Activated B cell treated with CpG ODN at 0.5 μM for 24 hours (primary cell): ENCODE measurements around the gene UBE2H. TPM values are rescaled to one million over a fixed set of nuclear protein-coding genes. Genes with fewer than 3 reads are reported as not detected.
"Not testable (repeated sequence)": the region's sequence is repeated elsewhere in the genome, so short reads cannot be mapped to it uniquely, and the experiment has no call there.

ENCODE experiments used
- ATAC-seq: fragments of 200-7000 bp; cut with Tn5 transposase; one replicate; pipeline ENCODE4 v1.10.0; 2021; ENCODE audit warnings: low read depth, mild to moderate bottlenecking, moderate library complexity
- CTCF ChIA-PET: fragments of 350-600 bp; sonication (Branson Sonifier 250); formaldehyde crosslinking; loops from one replicate; lab custom pipeline; 2021; ENCODE audit warnings: antibody characterized with exemption; lab: Charles Lee
- POLR2A ChIA-PET: fragments of 350-600 bp; sonication (Branson Sonifier 250); formaldehyde crosslinking; loops from one replicate; lab custom pipeline; 2021; ENCODE audit warnings: antibody characterized with exemption; lab: Charles Lee
- DNase-seq: peaks from one replicate; pipeline ENCODE4 v3.0.0; 2022
- H3K27ac Mint-ChIP-seq: one replicate; pipeline ENCODE4 v1.8.0; 2020; ENCODE audit warnings: mixed read lengths
- H3K27me3 Mint-ChIP-seq: one replicate; pipeline ENCODE4 v1.8.0; 2021; ENCODE audit warnings: mixed read lengths
- H3K36me3 Mint-ChIP-seq: one replicate; pipeline ENCODE4 v1.8.0; 2021; ENCODE audit warnings: low read depth, mixed read lengths
- H3K4me1 Mint-ChIP-seq: one replicate; pipeline ENCODE4 v1.8.0; 2021; ENCODE audit warnings: mixed read lengths
- H3K4me3 Mint-ChIP-seq: one replicate; pipeline ENCODE4 v1.8.0; 2020; ENCODE audit warnings: mild to moderate bottlenecking, mixed read lengths
- H3K9me3 Mint-ChIP-seq: one replicate; pipeline ENCODE4 v1.8.0; 2020; ENCODE audit warnings: mixed read lengths
- CTCF ChIP-seq: fragments of 200-600 bp; IDR thresholded peaks from one replicate; pipeline ENCODE4 v1.8.0; 2022; ENCODE audit warnings: antibody characterized with exemption, mild to moderate bottlenecking
- intact Hi-C: fragments of 100-400 bp; cut with micrococcal nuclease; formaldehyde crosslinking; loops from one replicate; pipeline ENCODE4 v1.15.1; 2024
- total RNA-seq: library from RNA; stranded (reverse); gene quantifications from 2 replicates; pipeline ENCODE4 v1.2.3, GENCODE V29; 2022

The UBE2H gene
- total RNA-seq, 1 donor from 2014 or later = 32.6 TPM

- no peaks in the 10 kb centered on the region for H3K9me3 Mint-ChIP-seq
- H3K27me3 Mint-ChIP-seq = no peaks in the 10 kb centered on the region
- ATAC-seq (no peak), DNase-seq (no peak)
- H3K4me1 Mint-ChIP-seq = peaks cover 63% of the 10 kb centered on the region
- H3K27ac Mint-ChIP-seq = no peak overlapping the region
- intact Hi-C loops = no loop called here
- no peak overlapping the region for H3K4me3 Mint-ChIP-seq
- no peak for TF ChIP-seq CTCF
- peaks cover 12% of the 10 kb centered on the region for H3K36me3 Mint-ChIP-seq
- ChIA-PET CTCF (interaction anchor here (0.6 kb wide), 1 partner anchor 894 kb away, joined by 3 read pairs; no protein-coding TSS in a partner anchor), POLR2A (no interaction called here)
Observed at GRCh38 chr7:129864042-129864441, 88.7 kb downstream of the UBE2H start.

DNA sequence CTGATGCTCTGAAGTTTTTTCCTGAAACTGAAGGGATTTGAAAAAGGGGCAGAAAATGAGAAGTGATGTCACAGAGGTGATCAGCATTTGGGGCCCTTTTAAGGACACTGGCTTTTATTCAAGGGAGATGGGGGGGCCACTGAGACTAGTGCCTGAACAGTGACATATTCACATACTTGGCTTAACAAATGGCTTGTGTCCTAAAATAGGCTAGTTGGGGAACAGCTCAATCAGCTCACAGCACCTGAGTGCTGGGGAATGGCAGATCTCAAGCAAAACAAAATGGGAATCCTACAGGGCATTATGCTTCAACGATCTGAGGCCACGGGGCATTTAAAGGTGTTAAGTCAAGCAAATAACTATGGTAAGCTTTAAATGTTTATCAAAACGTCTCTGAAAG, 90.1 kb downstream of the UBE2H start:
- CTCF ChIA-PET = no interaction called here

GRCh38 chr7:129860784-129861183, 92.0 kb downstream of the UBE2H start:
- intact Hi-C loops, H3K4me3 Mint-ChIP-seq, ATAC-seq, H3K9me3 Mint-ChIP-seq, DNase-seq, POLR2A ChIA-PET, H3K27me3 Mint-ChIP-seq, H3K27ac Mint-ChIP-seq, CTCF ChIA-PET: not testable (repeated sequence)
- peaks cover 22% of the 10 kb centered on the region for H3K36me3 Mint-ChIP-seq
- peaks cover 74% of the 10 kb centered on the region for H3K4me1 Mint-ChIP-seq

More for the DNA sequence above, 90.1 kb downstream of the UBE2H start:
- ATAC-seq (no peak), DNase-seq (no peak)
- Mint-ChIP-seq H3K4me3 (no peak overlapping the region), H3K36me3 (peaks cover 6% of the 10 kb centered on the region), H3K4me1 (peaks cover 72% of the 10 kb centered on the region), H3K27me3 (no peaks in the 10 kb centered on the region), H3K27ac (no peak overlapping the region), H3K9me3 (no peaks in the 10 kb centered on the region)
- TF ChIP-seq CTCF = no peak
- intact Hi-C loops = no loop called here
- POLR2A ChIA-PET = no interaction called here

GRCh38 chr7:129859183-129859582, 93.6 kb downstream of the UBE2H start:
- Mint-ChIP-seq H3K27ac (no peak overlapping the region), H3K4me1 (peaks cover 65% of the 10 kb centered on the region)
- POLR2A ChIA-PET = no interaction called here

DNA sequence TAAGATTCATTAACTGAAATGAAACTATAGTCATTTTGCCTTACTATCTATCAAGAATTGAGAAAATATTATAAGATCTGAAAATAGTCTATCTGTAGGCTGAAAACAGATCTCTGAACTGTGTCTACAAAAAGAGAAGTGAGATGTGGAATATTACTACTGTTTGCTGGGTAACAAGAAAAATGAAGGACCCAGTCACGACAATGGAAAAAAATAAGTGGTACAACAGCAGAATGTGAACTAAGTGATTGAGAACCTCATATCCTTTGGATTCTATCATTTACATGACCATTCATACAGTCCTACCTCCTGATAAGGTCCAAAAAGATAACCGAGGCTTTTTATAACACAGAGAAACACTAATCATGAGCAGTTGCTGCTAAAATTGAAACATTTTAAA, 94.3 kb downstream of the UBE2H start:
- ChIA-PET CTCF (no interaction called here), POLR2A (no interaction called here)
- H3K4me1 Mint-ChIP-seq = peaks cover 58% of the 10 kb centered on the region
- ATAC-seq (peak; percentile 21), DNase-seq (no peak)
- H3K9me3 Mint-ChIP-seq = no peaks in the 10 kb centered on the region
- no peaks in the 10 kb centered on the region for H3K27me3 Mint-ChIP-seq
- intact Hi-C loops = no loop called here
- TF ChIP-seq CTCF = no peak
- H3K4me3 Mint-ChIP-seq = no peak overlapping the region
- no peak overlapping the region for H3K27ac Mint-ChIP-seq
- peaks cover 31% of the 10 kb centered on the region for H3K36me3 Mint-ChIP-seq

More at GRCh38 chr7:129859183-129859582, 93.6 kb downstream of the UBE2H start:
- ATAC-seq (peak; percentile 57), DNase-seq (no peak)
- peaks cover 29% of the 10 kb centered on the region for H3K36me3 Mint-ChIP-seq
- H3K27me3 Mint-ChIP-seq = no peaks in the 10 kb centered on the region
- H3K9me3 Mint-ChIP-seq = no peaks in the 10 kb centered on the region
- no peak for TF ChIP-seq CTCF
- no peak overlapping the region for H3K4me3 Mint-ChIP-seq
- CTCF ChIA-PET = no interaction called here
- intact Hi-C loops = no loop called here

GRCh38 chr7:129857313-129857712, 95.4 kb downstream of the UBE2H start:
- Mint-ChIP-seq H3K27ac (no peak overlapping the region), H3K9me3 (no peaks in the 10 kb centered on the region), H3K4me1 (peaks cover 46% of the 10 kb centered on the region), H3K36me3 (peaks cover 41% of the 10 kb centered on the region), H3K27me3 (no peaks in the 10 kb centered on the region), H3K4me3 (no peak overlapping the region)
- no peak for TF ChIP-seq CTCF
- ATAC-seq = no peak
- no peak for DNase-seq
- ChIA-PET POLR2A (no interaction called here), CTCF (no interaction called here)
- intact Hi-C loops = no loop called here
